Embryonic facial prominence (tissue), 1 donor: ENCODE measurements around the gene ATOH1.

Source experiments
- DNase-seq: peaks from one replicate; pipeline ENCODE4 v3.0.0-alpha.2; 2016; ENCODE audit errors: extremely low spot score

The ATOH1 gene

DNA sequence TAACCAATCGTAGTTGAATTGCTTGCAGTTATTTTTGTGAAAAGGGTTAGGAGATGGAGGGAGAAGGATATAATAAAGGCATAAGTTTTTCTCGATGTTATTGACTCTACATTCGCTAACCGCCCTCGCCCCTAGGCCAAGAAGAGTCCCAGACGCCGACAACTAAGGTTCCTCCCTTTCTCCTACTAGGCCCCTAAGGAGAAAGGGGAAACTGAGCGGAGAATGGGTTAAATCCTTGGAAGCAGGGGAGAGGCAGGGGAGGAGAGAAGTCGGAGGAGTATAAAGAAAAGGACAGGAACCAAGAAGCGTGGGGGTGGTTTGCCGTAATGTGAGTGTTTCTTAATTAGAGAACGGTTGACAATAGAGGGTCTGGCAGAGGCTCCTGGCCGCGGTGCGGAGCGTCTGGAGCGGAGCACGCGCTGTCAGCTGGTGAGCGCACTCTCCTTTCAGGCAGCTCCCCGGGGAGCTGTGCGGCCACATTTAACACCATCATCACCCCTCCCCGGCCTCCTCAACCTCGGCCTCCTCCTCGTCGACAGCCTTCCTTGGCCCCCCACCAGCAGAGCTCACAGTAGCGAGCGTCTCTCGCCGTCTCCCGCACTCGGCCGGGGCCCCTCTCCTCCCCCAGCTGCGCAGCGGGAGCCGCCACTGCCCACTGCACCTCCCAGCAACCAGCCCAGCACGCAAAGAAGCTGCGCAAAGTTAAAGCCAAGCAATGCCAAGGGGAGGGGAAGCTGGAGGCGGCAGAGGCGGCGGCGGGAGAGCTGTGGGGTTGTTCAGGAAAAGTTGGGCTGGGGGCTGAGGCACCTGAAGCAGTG, 5.9 kb downstream of the ATOH1 start:
- DNase-seq: no peak

GRCh38 chr4:93835929-93836328, 7.4 kb downstream of the ATOH1 start:
- DNase-seq: no peak

DNA sequence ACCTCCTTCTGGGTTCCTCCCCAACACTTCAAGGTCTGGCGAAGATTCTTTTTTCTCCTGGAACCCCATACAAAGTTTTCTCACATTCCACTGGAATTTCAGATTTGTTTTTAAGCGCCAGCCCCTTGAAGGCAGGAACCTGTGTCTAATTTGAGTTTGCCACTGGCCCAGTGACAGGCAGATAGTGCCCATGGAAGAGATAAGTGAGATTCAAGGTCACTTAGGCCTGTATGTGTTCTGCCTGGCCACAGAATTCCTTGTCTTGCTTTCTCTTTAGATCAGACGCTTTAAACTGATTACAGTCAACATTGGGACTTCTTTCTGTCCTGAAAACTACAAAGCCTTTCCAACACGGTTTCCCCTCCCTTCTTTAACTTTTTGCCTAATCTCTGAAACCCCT, 11.2 kb downstream of the ATOH1 start:
- DNase-seq: no peak

- DNase-seq: no peak
Observed at GRCh38 chr4:93841803-93842345, 13.3 kb downstream of the ATOH1 start.

DNA sequence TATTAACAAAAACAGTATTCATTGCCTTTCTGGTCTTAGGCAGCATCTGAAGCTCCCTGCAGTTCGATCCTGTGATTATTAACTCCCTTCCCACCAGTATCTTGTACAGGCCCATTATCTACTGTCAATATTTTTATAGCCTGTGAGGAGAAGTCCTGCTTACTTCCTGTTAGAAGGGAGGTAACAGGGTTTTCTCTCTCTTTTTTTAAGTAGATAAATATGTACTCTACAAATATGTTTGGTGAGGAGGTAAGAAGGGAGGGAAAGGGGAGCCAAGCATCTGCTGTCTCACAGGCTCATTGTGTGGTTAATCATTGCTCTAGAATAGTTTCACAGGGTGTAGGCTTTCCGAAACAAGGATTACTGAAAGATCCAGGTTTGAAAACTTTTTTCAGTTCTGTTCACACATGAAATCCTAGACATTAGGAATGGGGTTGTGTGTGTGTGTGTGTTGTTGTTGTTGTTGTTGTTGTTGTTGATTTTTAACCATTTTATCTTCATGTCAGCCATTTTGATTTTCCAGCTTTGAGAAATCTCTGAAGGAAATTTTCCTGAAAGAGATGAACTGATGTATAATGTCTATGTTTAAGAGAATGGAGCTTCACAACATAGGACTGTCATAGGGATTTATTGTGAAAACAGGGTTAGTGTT, 14.2 kb downstream of the ATOH1 start:
- DNase-seq: no peak

DNA sequence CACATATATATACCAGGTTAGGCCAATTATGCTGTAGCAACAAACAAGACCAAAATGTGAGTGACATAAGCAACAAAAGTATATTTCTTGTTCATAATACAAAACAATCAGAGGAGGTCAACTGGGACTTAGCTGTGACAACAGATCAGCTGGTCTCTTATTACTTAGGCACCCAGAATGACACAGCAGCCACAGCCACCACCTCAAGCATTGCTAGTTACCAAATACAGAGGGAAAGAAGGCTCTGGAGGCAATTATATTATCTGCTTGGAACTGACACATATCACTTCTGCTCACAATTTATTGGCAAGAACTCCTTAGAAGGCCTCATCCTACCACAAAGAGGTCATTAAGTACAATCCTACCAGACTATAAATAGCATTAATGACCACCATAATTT, 15.2 kb downstream of the ATOH1 start:
- DNase-seq: no peak

GRCh38 chr4:93852680-93853079, 24.1 kb downstream of the ATOH1 start:
- no peak for DNase-seq

- DNase-seq: no peak
Observed at GRCh38 chr4:93855926-93856325, 27.4 kb downstream of the ATOH1 start.

- no peak for DNase-seq
Observed at GRCh38 chr4:93865650-93866049, 37.1 kb downstream of the ATOH1 start.

DNA sequence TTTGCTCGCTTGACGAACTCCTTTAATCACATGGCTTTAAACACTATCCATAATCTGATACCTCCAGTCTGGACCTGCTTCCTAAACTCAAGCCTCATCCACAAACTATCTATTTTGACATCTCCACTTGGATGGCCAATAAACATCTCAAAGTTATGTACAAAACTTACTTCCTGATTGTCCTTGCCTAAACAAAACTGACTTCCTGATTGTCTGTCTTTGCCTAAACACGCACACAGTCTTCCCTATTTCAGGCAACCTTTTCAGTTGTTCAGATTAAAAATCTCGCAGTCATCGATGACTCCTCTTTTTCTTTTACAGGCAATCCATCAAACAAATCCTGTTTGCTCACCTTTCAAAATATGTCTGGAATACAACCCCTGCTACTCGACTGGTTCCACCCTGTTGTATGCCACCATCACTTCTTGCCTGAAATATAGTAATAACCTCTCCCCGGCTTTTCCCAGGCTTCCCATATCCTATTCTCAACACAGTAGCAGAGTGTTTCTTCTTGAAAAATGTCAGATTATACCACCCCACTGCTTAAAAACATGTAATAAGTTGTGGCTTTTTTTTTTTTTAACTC, 39.0 kb downstream of the ATOH1 start:
- DNase-seq: no peak

DNA sequence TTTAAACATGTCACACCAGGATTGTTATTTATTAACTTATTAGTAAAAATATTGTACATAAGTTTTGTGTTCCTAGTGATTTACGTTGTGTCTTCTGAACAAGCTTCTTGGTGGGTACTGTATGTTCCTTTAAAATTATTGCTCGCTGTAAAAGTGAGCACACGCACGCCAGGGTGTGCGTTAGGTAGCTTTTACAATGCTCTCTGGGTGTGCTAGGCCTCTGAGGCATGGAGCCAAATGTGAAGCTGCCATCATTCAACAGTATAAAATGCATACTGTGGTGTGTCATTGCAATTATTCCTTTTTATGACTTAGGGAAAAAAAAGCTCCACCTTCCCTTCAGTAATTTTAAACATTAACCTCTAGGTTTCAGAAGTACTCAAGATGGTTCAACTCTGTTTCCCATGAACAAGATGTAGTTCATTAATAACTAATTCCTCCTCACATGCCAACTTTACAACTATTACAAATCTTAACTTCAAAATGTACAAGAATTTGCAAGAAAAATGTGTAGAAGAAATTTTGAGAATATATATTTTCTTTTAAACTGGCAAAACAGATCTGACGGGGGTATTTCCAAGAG, 42.4 kb downstream of the ATOH1 start:
- no peak for DNase-seq

DNA sequence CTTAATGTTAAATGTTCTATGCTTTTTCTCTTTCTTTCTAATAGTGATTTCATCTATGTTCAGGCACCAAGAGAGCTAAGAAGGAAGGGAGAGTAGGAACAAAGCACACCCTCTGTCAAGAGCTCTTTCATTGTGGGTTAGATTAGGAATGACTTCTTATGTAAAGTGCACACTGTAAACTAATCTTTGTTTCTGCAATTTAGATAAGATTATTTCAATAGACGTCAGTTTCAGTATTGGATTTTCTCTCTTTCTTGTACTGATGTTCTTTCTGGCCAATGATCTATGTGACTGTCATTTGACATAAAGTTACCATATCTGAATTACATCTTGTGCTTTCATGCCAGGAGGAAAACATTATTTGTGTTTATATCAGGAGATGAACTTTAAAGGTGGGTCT, 48.2 kb downstream of the ATOH1 start:
- DNase-seq: no peak

GRCh38 chr4:93878566-93878965, 50.0 kb downstream of the ATOH1 start:
- DNase-seq: no peak

GRCh38 chr4:93879919-93880318, 51.4 kb downstream of the ATOH1 start:
- no peak for DNase-seq
